Endothelial cell of umbilical vein (primary cell): ENCODE results near the gene CHST8. TPM values are rescaled to one million over a fixed set of nuclear protein-coding genes. Genes with fewer than 3 reads are reported as not detected.

Experiments
- BruUV-seq: library from RNA; stranded (reverse); fragments of 400-500 nt; replicated peaks from 2 replicates; lab custom pipeline; 2021; lab: Mats Ljungman, UMichigan
- CTCF ChIA-PET: fragments of 300-600, 350-600 bp; sonication (Branson Sonifier 250); formaldehyde crosslinking; loops from one replicate; lab custom pipeline; 2021; ENCODE audit warnings: antibody characterized with exemption, inconsistent platforms; lab: Charles Lee
- POLR2A ChIA-PET: fragments of 300-600, 350-600 bp; sonication (Branson Sonifier 250); formaldehyde crosslinking; loops from one replicate; lab custom pipeline; 2021; ENCODE audit warnings: antibody characterized with exemption, inconsistent platforms; lab: Charles Lee
- DNase-seq: peaks from one replicate; pipeline ENCODE4 v3.0.0-alpha.2; 2011; ENCODE audit warnings: low read depth, low spot score
- FAIRE-seq: peaks from 2 replicates; lab custom pipeline; 2011; peaks lifted over from hg19 to GRCh38; lab: Jason Lieb, UNC
- H2AFZ ChIP-seq: 2 replicates; pipeline ENCODE4 v1.6.0; 2012; ENCODE audit warnings: low read depth, low read length, control low read depth, inconsistent platforms
- H3K27ac ChIP-seq: 2 replicates; pipeline ENCODE4 v1.5.1; 2011; ENCODE audit warnings: low read depth, mild to moderate bottlenecking, control low read depth, low read length, moderate library complexity; ENCODE audit not compliant: insufficient read depth
- H3K27me3 ChIP-seq, 2 experiments: 2 replicates each; pipeline versions ENCODE4 v1.6.0 to v1.6.1; 2011; ENCODE audit warnings: low read length in 2 of 2, mixed read lengths in 1 of 2; ENCODE audit not compliant: control insufficient read depth in 2 of 2, insufficient read depth in 2 of 2
- H3K36me3 ChIP-seq, 2 experiments: 2 replicates in 1 of 2; 3 replicates in 1 of 2; pipeline ENCODE4 v1.5.1; 2011; ENCODE audit warnings: low read length in 2 of 2, mild to moderate bottlenecking in 1 of 2, moderate library complexity in 1 of 2; ENCODE audit not compliant: control insufficient read depth in 2 of 2, insufficient read depth in 2 of 2; ENCODE audit errors: extremely low read depth in 1 of 2
- H3K4me1 ChIP-seq: 3 replicates; pipeline ENCODE4 v1.5.1; 2011; ENCODE audit warnings: mild to moderate bottlenecking, low read length; ENCODE audit not compliant: control insufficient read depth, insufficient read depth; ENCODE audit errors: extremely low read depth
- H3K4me2 ChIP-seq: 2 replicates; pipeline ENCODE4 v1.6.1; 2011; ENCODE audit warnings: low read length, control low read depth, mixed read lengths; ENCODE audit not compliant: insufficient read depth
- H3K4me3 ChIP-seq, 3 experiments: fragments of 200-600 bp in 1 of 3; sonication (generic), shearing (Covaris generic) in 1 of 3; replicated peaks in 1 of 3; 2 replicates each; pipeline ENCODE4 v1.5.1; 2011 to 2016; ENCODE audit warnings: control low read depth in 3 of 3, low read length in 3 of 3, mild to moderate bottlenecking in 2 of 3, inconsistent platforms in 1 of 3, low read depth in 1 of 3, moderate library complexity in 1 of 3; ENCODE audit not compliant: insufficient read depth in 1 of 3
- H3K79me2 ChIP-seq: 2 replicates; pipeline ENCODE4 v1.6.0; 2012; ENCODE audit warnings: low read length, inconsistent platforms; ENCODE audit not compliant: control insufficient read depth, insufficient read depth
- H3K9ac ChIP-seq: replicated peaks from 2 replicates; pipeline ENCODE3; 2011; ENCODE audit warnings: low read length, control low read depth; ENCODE audit not compliant: insufficient read depth; ENCODE audit errors: extremely low read depth
- H3K9me1 ChIP-seq: replicated peaks from 3 replicates; pipeline ENCODE4 v1.6.0; 2011; ENCODE audit warnings: mild to moderate bottlenecking, low read length; ENCODE audit not compliant: control insufficient read depth, insufficient read depth; ENCODE audit errors: extremely low read depth
- H3K9me3 ChIP-seq: replicated peaks from 2 replicates; pipeline ENCODE4 v1.5.1; 2012; ENCODE audit warnings: low read length, inconsistent platforms; ENCODE audit not compliant: control insufficient read depth, insufficient read depth
- H4K20me1 ChIP-seq: replicated peaks from 2 replicates; pipeline ENCODE3; 2011; ENCODE audit warnings: mild to moderate bottlenecking, low read length; ENCODE audit not compliant: control insufficient read depth, insufficient read depth; ENCODE audit errors: extremely low read depth
- CTCF ChIP-seq, 2 donors: IDR thresholded peaks; 1 replicate in 1 of 2; 2 replicates in 1 of 2; pipeline ENCODE4 v1.5.1; 2011; ENCODE audit warnings: low read length in 2 of 2, mild to moderate bottlenecking in 2 of 2, moderate library complexity in 2 of 2, control low read depth in 1 of 2, inconsistent platforms in 1 of 2, low read depth in 1 of 2; ENCODE audit not compliant: insufficient read depth in 1 of 2; ENCODE audit errors: extremely low read depth in 1 of 2
- EZH2 ChIP-seq: IDR thresholded peaks from 2 replicates; pipeline ENCODE4 v1.6.1; 2012; ENCODE audit warnings: borderline replicate concordance, low read depth, mild to moderate bottlenecking, moderate library complexity, low read length, inconsistent platforms; ENCODE audit not compliant: severe bottlenecking
- FOS ChIP-seq: IDR thresholded peaks from 2 replicates; pipeline ENCODE4 v1.6.1; 2011; ENCODE audit warnings: mild to moderate bottlenecking, low read length, moderate library complexity, borderline replicate concordance; ENCODE audit not compliant: insufficient read depth
- GATA2 ChIP-seq: IDR thresholded peaks from 2 replicates; pipeline ENCODE4 v1.7.0; 2011; ENCODE audit warnings: low read depth, mild to moderate bottlenecking, moderate library complexity, mixed read lengths, low read length; ENCODE audit not compliant: insufficient read length, insufficient read depth
- JUN ChIP-seq: IDR thresholded peaks from 2 replicates; pipeline ENCODE4 v1.6.1; 2011; ENCODE audit warnings: borderline replicate concordance, low read depth; ENCODE audit not compliant: insufficient read length, insufficient read depth
- MAX ChIP-seq: IDR thresholded peaks from 2 replicates; pipeline ENCODE4 v1.6.1; 2011; ENCODE audit not compliant: insufficient read depth, insufficient read length
- MYC ChIP-seq: IDR thresholded peaks from one replicate; pipeline ENCODE4 v1.6.1; 2011; ENCODE audit warnings: mild to moderate bottlenecking, low read depth, low read length
- POLR2A ChIP-seq: IDR thresholded peaks from 2 replicates; pipeline ENCODE4 v1.6.1; 2012; ENCODE audit warnings: low read depth, mild to moderate bottlenecking, control low read depth, low read length
- POLR2AphosphoS5 ChIP-seq: IDR thresholded peaks from 2 replicates; pipeline ENCODE4 v1.6.1; 2012; ENCODE audit warnings: low read depth, mild to moderate bottlenecking, control low read depth, low read length, moderate library complexity; ENCODE audit not compliant: insufficient read depth
- dilution Hi-C: fragments of 300-500 bp; cut with MboI; formaldehyde crosslinking; loops from one replicate; pipeline ENCODE4 v1.15.0; 2019; ENCODE audit warnings: low sequenced_read_pairs; ENCODE audit not compliant: extremely low pct_ligation_motif_present
- intact Hi-C: fragments of 100-400 bp; cut with micrococcal nuclease; formaldehyde crosslinking; loops from one replicate; pipeline ENCODE4 v1.10.0; 2022
- polyA plus RNA-seq, 4 experiments: library from polyadenylated mRNA; depleted of rRNA in 3 of 4; stranded (reverse) in 3 of 4; unstranded in 1 of 4; fragments of >200 nt; gene quantifications; 2 replicates each; pipeline versions ENCODE4 v1.2.1 to v1.2.3, GENCODE V29; 2011 to 2012; ENCODE audit warnings: missing spikeins in 1 of 4
- total RNA-seq: library from RNA; stranded (reverse); gene quantifications from 2 replicates; pipeline ENCODE4 v1.2.3, GENCODE V29; 2021

Gene CHST8
- total and polyA plus RNA-seq, 2 donors (not counting 3 experiments of a cell fraction or from before 2014, with no cell fraction given), result not detected

- Histone ChIP-seq H3K9me3 (no peaks in the 10 kb centered on the region), H3K27me3 (no peaks in the 10 kb centered on the region), H3K27ac (no peak overlapping the region), H2AFZ (no peak overlapping the region), H3K9me1 (no peaks in the 10 kb centered on the region), H3K36me3 (no peaks in the 10 kb centered on the region), H3K79me2 (no peaks in the 10 kb centered on the region), H3K9ac (no peak overlapping the region), H4K20me1 (no peaks in the 10 kb centered on the region), H3K4me2 (no peak overlapping the region), H3K4me1 (no peaks in the 10 kb centered on the region), H3K4me3 (no peak overlapping the region)
- TF ChIP-seq MAX, result no peak
- no peak for TF ChIP-seq EZH2
- TF ChIP-seq FOS, result no peak
- TF ChIP-seq MYC, result no peak
- no peak for TF ChIP-seq POLR2A
- no peak for TF ChIP-seq JUN
- TF ChIP-seq POLR2AphosphoS5, result no peak
- TF ChIP-seq CTCF (IDR thresholded peaks at IDR 0.05; ENCODE audit: extremely low read depth in 1 of 2, insufficient read depth in 1 of 2, low read depth in 1 of 2, low read length in 2 of 2), result no peak
- no peak for TF ChIP-seq GATA2
- FAIRE-seq (no peak), DNase-seq (no peak)
- dilution Hi-C loops, result no loop called here
- CTCF ChIA-PET, result interaction anchor here (1.6 kb wide), 1 partner anchor 10 kb away, joined by 3 read pairs; no protein-coding TSS in a partner anchor
- no TSS peak for BruUV-seq
- POLR2A ChIA-PET, result no interaction called here
- intact Hi-C loops, result no loop called here
These were observed 116.1 kb downstream of the CHST8 start for GRCh38 chr19:33737681-33738371.
